ENCODE results near the gene COL10A1. TPM values are rescaled to one million over a fixed set of nuclear protein-coding genes. Genes with fewer than 3 reads are reported as not detected.

COL10A1 gene
- total RNA-seq = not detected
- not detected for polyA plus RNA-seq

- H3K4me3 ChIP-seq = no peak within 1 kb of the TSS
- TF ChIP-seq POLR2AphosphoS5 (IDR thresholded peaks at IDR 0.05) = no peak
- no peak for TF ChIP-seq EP300 (IDR thresholded peaks at IDR 0.05)
- no peak for TF ChIP-seq POLR2A (IDR thresholded peaks at IDR 0.05)
- TF ChIP-seq, protein P1, sequence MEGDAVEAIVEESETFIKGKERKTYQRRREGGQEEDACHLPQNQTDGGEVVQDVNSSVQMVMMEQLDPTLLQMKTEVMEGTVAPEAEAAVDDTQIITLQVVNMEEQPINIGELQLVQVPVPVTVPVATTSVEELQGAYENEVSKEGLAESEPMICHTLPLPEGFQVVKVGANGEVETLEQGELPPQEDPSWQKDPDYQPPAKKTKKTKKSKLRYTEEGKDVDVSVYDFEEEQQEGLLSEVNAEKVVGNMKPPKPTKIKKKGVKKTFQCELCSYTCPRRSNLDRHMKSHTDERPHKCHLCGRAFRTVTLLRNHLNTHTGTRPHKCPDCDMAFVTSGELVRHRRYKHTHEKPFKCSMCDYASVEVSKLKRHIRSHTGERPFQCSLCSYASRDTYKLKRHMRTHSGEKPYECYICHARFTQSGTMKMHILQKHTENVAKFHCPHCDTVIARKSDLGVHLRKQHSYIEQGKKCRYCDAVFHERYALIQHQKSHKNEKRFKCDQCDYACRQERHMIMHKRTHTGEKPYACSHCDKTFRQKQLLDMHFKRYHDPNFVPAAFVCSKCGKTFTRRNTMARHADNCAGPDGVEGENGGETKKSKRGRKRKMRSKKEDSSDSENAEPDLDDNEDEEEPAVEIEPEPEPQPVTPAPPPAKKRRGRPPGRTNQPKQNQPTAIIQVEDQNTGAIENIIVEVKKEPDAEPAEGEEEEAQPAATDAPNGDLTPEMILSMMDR (IDR thresholded peaks at IDR 0.05) = no peak
- H3K4me1 ChIP-seq = peaks cover 0 to 19% (median 12%) of the 10 kb centered on the region in 4 donors
- DNase-seq = no peak
- no peaks in the 10 kb centered on the region for H3K9me3 ChIP-seq
- WGBS, 2 donors = 96 to 97% methylated on average over 6 of the region's 6 CpGs
- H3K27ac ChIP-seq = no peak within 1 kb of the TSS
- H3K27me3 ChIP-seq = no peaks in the 10 kb centered on the region
- intact Hi-C loops (cut with DNase I) = no loop called here
- no peaks in the 10 kb centered on the region for H3K36me3 ChIP-seq
These were observed at the start of gene COL10A1 for GRCh38 chr6:116126032-116126431. Gene COL10A1 (minus strand): TSS chr6:116126132. CDS start chr6:116125492, 640 bp downstream.

GRCh38 chr6:116175344-116175743 lies 49.4 kb upstream of the COL10A1 start:
- WGBS, 2 donors = 96 to 97% methylated on average over 2 of the region's 2 CpGs
- TF ChIP-seq, protein P1 (IDR thresholded peaks at IDR 0.05) = no peak
- TF ChIP-seq POLR2A (IDR thresholded peaks at IDR 0.05) (no peak), EP300 (IDR thresholded peaks at IDR 0.05) (no peak), POLR2AphosphoS5 (IDR thresholded peaks at IDR 0.05) (no peak)
- no peak for DNase-seq
- Histone ChIP-seq H3K27me3 (no peaks in the 10 kb centered on the region), H3K4me1 (no peaks in the 10 kb centered on the region), H3K27ac (no peak overlapping the region), H3K36me3 (peaks cover 0 to 3% (median 0%) of the 10 kb centered on the region in 4 donors), H3K9me3 (peaks cover 0 to 6% (median 3%) of the 10 kb centered on the region in 4 donors), H3K4me3 (no peak overlapping the region)
- intact Hi-C loops (cut with DNase I) = no loop called here

DNA sequence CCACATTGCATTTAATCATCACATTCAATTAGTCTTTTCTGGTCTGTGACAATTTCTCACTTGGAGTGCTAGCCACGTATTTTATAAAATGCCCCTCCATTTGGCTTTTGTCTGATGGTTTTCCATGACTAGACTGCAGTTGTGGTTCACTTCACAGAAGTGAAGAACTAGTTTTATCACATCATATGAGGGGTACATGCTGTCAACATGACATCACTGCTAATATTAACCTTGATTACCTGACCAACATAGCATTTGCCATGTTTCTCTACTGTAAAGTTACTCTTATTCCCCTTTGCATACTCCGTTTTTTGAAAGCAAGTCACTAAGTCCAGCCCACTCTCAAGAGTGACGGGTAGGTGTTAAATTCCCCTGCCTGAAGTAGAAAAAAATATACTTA lies 48.0 kb upstream of the COL10A1 start:
- TF ChIP-seq EP300 (IDR thresholded peaks at IDR 0.05) = no peak
- intact Hi-C loops (cut with DNase I) = no loop called here
- 65% methylated on average over 3 of the region's 3 CpGs for WGBS, 2 donors
- DNase-seq = no peak
- peaks cover 0 to 6% (median 3%) of the 10 kb centered on the region in 4 donors for H3K9me3 ChIP-seq
- H3K27me3 ChIP-seq = no peaks in the 10 kb centered on the region
- H3K4me1 ChIP-seq = no peaks in the 10 kb centered on the region
- H3K4me3 ChIP-seq = no peak overlapping the region
- no peak overlapping the region for H3K27ac ChIP-seq
- peaks cover 0 to 3% (median 0%) of the 10 kb centered on the region in 4 donors for H3K36me3 ChIP-seq

- peaks cover 0 to 3% (median 0%) of the 10 kb centered on the region in 4 donors for H3K36me3 ChIP-seq
- H3K27ac ChIP-seq = no peak overlapping the region
- intact Hi-C loops (cut with DNase I) = no loop called here
- DNase-seq = no peak
- H3K4me3 ChIP-seq = no peak overlapping the region
- no peak for TF ChIP-seq POLR2AphosphoS5 (IDR thresholded peaks at IDR 0.05)
- TF ChIP-seq POLR2A (IDR thresholded peaks at IDR 0.05) = no peak
- no peak for TF ChIP-seq EP300 (IDR thresholded peaks at IDR 0.05)
- TF ChIP-seq, protein P1 (IDR thresholded peaks at IDR 0.05) = no peak
- 88 to 91% methylated on average over 5 of the region's 5 CpGs for WGBS, 2 donors
- peaks cover 0 to 5% (median 0%) of the 10 kb centered on the region in 4 donors for H3K9me3 ChIP-seq
- H3K4me1 ChIP-seq = peaks cover 0 to 7% (median 0%) of the 10 kb centered on the region in 4 donors
- H3K27me3 ChIP-seq = no peaks in the 10 kb centered on the region
These were observed 44.6 kb upstream of the COL10A1 start for GRCh38 chr6:116170358-116171057.

DNA sequence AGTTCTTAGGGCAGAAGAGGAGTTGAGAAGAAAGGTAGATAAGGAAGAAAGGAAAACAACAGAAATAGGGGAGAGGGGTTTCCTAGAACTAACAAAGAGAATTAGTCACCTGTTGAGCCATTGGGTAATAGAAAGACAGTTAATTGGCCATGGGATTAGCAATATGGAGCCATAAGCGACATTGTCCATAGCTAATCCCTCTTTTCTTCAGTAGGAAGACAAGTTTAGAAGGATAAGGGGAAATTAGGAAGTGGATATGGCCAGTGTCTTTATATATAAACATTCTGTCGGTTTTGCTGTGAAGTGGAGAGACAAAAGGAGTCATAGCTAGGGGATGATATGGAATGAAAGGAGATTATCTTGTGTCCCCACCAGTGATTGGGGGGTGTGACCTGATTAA lies 43.9 kb upstream of the COL10A1 start:
- intact Hi-C loops (cut with DNase I) = no loop called here
- H3K27me3 ChIP-seq = no peaks in the 10 kb centered on the region
- TF ChIP-seq, protein P1 (IDR thresholded peaks at IDR 0.05) = no peak
- TF ChIP-seq POLR2A (IDR thresholded peaks at IDR 0.05) (no peak), POLR2AphosphoS5 (IDR thresholded peaks at IDR 0.05) (no peak), EP300 (IDR thresholded peaks at IDR 0.05) (no peak)
- H3K4me1 ChIP-seq = peaks cover 0 to 7% (median 0%) of the 10 kb centered on the region in 4 donors
- peaks cover 0 to 3% (median 0%) of the 10 kb centered on the region in 4 donors for H3K36me3 ChIP-seq
- H3K9me3 ChIP-seq = no peaks in the 10 kb centered on the region
- no peak for DNase-seq
- WGBS, 2 donors = 89 to 96% methylated on average over 2 of the region's 2 CpGs
- no peak overlapping the region for H3K27ac ChIP-seq
- H3K4me3 ChIP-seq = no peak overlapping the region

Measured in sigmoid colon (tissue), 7 donors.